AG09319 (cell line): ENCODE measurements around the gene EGFR.

Source experiments
- DNase-seq: peaks from one replicate; pipeline ENCODE4 v3.0.0-alpha.2; 2010; ENCODE audit warnings: low read depth; ENCODE audit errors: extremely low read depth
- TF ChIP-seq, protein P1 (sequence below): IDR thresholded peaks from 2 replicates; pipeline ENCODE4 v1.5.1; 2011; ENCODE audit warnings: low read depth, mild to moderate bottlenecking, inconsistent platforms, low read length, moderate library complexity

Gene EGFR

GRCh38 chr7:55021053-55021452 lies 2.2 kb downstream of the EGFR start:
- DNase-seq = no peak
- TF ChIP-seq, protein P1, sequence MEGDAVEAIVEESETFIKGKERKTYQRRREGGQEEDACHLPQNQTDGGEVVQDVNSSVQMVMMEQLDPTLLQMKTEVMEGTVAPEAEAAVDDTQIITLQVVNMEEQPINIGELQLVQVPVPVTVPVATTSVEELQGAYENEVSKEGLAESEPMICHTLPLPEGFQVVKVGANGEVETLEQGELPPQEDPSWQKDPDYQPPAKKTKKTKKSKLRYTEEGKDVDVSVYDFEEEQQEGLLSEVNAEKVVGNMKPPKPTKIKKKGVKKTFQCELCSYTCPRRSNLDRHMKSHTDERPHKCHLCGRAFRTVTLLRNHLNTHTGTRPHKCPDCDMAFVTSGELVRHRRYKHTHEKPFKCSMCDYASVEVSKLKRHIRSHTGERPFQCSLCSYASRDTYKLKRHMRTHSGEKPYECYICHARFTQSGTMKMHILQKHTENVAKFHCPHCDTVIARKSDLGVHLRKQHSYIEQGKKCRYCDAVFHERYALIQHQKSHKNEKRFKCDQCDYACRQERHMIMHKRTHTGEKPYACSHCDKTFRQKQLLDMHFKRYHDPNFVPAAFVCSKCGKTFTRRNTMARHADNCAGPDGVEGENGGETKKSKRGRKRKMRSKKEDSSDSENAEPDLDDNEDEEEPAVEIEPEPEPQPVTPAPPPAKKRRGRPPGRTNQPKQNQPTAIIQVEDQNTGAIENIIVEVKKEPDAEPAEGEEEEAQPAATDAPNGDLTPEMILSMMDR = no peak

GRCh38 chr7:55022002-55022985 lies 3.5 kb downstream of the EGFR start:
- DNase-seq = no peak
- TF ChIP-seq, protein P1 = no peak

DNA sequence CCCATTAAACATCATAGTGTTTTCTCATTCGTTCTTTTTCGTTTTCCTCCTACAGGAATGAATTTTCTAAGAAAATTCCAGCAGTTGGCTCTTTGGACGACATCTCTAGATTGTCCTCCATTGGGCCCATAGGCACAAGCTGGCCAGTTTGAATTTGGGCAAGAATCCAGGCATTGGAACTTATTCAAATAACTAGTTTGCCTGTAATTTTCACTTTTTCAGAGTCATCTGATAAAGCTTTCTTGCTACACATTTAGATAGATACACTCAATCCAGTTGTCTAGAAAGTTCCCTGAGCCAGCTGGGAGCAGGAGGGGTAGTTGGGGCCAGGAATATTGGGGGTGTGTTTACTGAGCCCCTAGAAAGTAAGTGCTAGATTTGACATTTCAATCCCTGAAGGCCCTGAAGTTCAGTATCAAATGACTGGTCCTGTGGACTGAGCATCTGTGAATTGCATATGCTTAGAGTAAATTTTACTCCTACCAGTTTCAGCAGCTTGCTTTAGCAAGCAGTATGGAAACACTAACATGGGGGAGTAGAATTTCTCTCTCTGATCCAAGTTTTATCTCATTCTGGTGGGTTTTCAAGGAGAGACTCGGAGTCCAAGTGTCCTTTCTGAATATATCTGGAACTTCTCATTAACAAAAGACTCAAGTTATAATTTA lies 5.2 kb downstream of the EGFR start:
- no peak for DNase-seq
- TF ChIP-seq, protein P1 = no peak

GRCh38 chr7:55024776-55025175 lies 6.0 kb downstream of the EGFR start:
- no peak for DNase-seq
- TF ChIP-seq, protein P1 = no peak

GRCh38 chr7:55026086-55026790 lies 7.4 kb downstream of the EGFR start:
- DNase-seq = no peak
- TF ChIP-seq, protein P1 = no peak

DNA sequence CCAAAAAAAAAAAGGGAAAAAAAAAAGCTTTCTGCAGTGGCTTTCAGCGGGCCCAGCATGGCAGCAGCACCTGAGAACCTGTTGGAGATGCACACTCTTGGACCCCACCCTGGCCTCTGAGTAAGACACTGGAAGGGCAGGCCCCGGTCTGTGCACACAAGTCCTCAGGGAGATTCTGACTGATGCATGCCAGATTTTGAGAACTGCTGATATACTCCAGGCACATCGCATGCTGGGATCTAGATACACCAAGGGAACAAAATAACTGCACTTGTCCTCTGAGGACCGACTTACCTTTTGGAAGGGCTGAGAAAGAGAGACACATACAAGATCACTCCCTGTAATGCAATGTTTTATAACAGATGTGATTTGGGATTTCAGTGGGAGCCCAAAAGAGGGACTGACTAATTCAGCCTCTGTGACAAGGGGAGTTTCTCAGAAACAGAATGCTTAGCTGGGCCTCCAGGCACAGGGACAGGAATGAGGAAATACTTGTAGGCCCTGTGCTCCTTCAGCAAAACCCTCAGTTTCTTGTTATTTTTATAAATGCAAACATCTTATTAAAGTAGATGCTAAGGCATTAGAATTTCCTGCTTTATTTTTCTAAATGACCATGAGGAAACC lies 8.2 kb downstream of the EGFR start:
- no peak for DNase-seq
- TF ChIP-seq, protein P1 = no peak
